Glutamatergic neuron (in vitro differentiated cells): ENCODE results near the gene ELP5. TPM values are rescaled to one million over a fixed set of nuclear protein-coding genes. Genes with fewer than 3 reads are reported as not detected.
A peak's percentile ranks its signal among the peaks of the same experiment; 100 is the strongest.

Source experiments
- DNase-seq: peaks from one replicate; pipeline ENCODE4 v3.0.0; 2022
- H3K27ac Mint-ChIP-seq: one replicate; pipeline ENCODE4 v1.8.0; 2020; ENCODE audit warnings: mild to moderate bottlenecking, mixed read lengths, inconsistent platforms; ENCODE audit not compliant: unreplicated experiment
- H3K27me3 Mint-ChIP-seq: one replicate; pipeline ENCODE4 v1.8.0; 2020; ENCODE audit warnings: mild to moderate bottlenecking, moderate library complexity, mixed read lengths, inconsistent platforms; ENCODE audit not compliant: unreplicated experiment
- H3K36me3 Mint-ChIP-seq: one replicate; pipeline ENCODE4 v1.8.0; 2020; ENCODE audit warnings: mild to moderate bottlenecking, mixed read lengths, inconsistent platforms; ENCODE audit not compliant: unreplicated experiment
- H3K4me1 Mint-ChIP-seq: one replicate; pipeline ENCODE4 v1.8.0; 2020; ENCODE audit warnings: mild to moderate bottlenecking, low read depth, mixed read lengths, inconsistent platforms; ENCODE audit not compliant: unreplicated experiment
- H3K4me3 Mint-ChIP-seq: one replicate; pipeline ENCODE4 v1.8.0; 2020; ENCODE audit warnings: mild to moderate bottlenecking, mixed read lengths, inconsistent platforms; ENCODE audit not compliant: unreplicated experiment
- H3K9me3 Mint-ChIP-seq: one replicate; pipeline ENCODE4 v1.8.0; 2020; ENCODE audit warnings: mild to moderate bottlenecking, moderate library complexity, mixed read lengths, inconsistent platforms; ENCODE audit not compliant: unreplicated experiment
- CTCF ChIP-seq: fragments of 200-600 bp; sonication (generic); IDR thresholded peaks from one replicate; pipeline ENCODE4 v1.5.0; 2021; ENCODE audit not compliant: partially characterized antibody, unreplicated experiment
- total RNA-seq: library from RNA; stranded (reverse); fragmentation: NEBNext Ultra II Directional; extraction: Animal tissue kit (Norgen Biotek cat#: 25700); gene quantifications from one replicate; pipeline ENCODE4 v1.2.1, GENCODE V29; 2021; ENCODE audit not compliant: unreplicated experiment

ELP5 gene
- total RNA-seq, 1 donor from 2014 or later: 34.1 TPM

- H3K4me3 Mint-ChIP-seq: peak overlapping the region; percentile 39
- peaks cover 14% of the 10 kb centered on the region for H3K9me3 Mint-ChIP-seq
- TF ChIP-seq CTCF: no peak
- no peak for DNase-seq
- no peak overlapping the region for H3K27ac Mint-ChIP-seq
- H3K4me1 Mint-ChIP-seq: peaks cover 16% of the 10 kb centered on the region
- peaks cover 11% of the 10 kb centered on the region for H3K27me3 Mint-ChIP-seq
- H3K36me3 Mint-ChIP-seq: no peaks in the 10 kb centered on the region
These were observed 2.5 kb downstream of the ELP5 start for GRCh38 chr17:7254511-7254910.

- DNase-seq: no peak
- peaks cover 8% of the 10 kb centered on the region for H3K27me3 Mint-ChIP-seq
- H3K4me3 Mint-ChIP-seq: no peak overlapping the region
- peaks cover 8% of the 10 kb centered on the region for H3K4me1 Mint-ChIP-seq
- TF ChIP-seq CTCF: no peak
- H3K36me3 Mint-ChIP-seq: no peaks in the 10 kb centered on the region
- H3K27ac Mint-ChIP-seq: no peak overlapping the region
- H3K9me3 Mint-ChIP-seq: peaks cover 8% of the 10 kb centered on the region
These were observed 4.9 kb downstream of the ELP5 start for GRCh38 chr17:7256766-7257456.

- peaks cover 18% of the 10 kb centered on the region for H3K27me3 Mint-ChIP-seq
- no peak overlapping the region for H3K4me3 Mint-ChIP-seq
- no peak for DNase-seq
- H3K4me1 Mint-ChIP-seq: peaks cover 3% of the 10 kb centered on the region
- H3K9me3 Mint-ChIP-seq: peaks cover 2% of the 10 kb centered on the region
- no peak overlapping the region for H3K27ac Mint-ChIP-seq
- peaks cover 2% of the 10 kb centered on the region for H3K36me3 Mint-ChIP-seq
- no peak for TF ChIP-seq CTCF
These were observed 6.9 kb downstream of the ELP5 start for GRCh38 chr17:7258731-7259554.

- TF ChIP-seq CTCF: no peak
- Mint-ChIP-seq H3K27me3 (peaks cover 19% of the 10 kb centered on the region), H3K4me3 (no peak overlapping the region), H3K36me3 (peaks cover 4% of the 10 kb centered on the region), H3K27ac (no peak overlapping the region), H3K9me3 (peaks cover 2% of the 10 kb centered on the region), H3K4me1 (peaks cover 5% of the 10 kb centered on the region)
- DNase-seq: no peak
These were observed 7.5 kb downstream of the ELP5 start for GRCh38 chr17:7259555-7259889.

- Mint-ChIP-seq H3K27me3 (peaks cover 17% of the 10 kb centered on the region), H3K27ac (no peak overlapping the region), H3K4me3 (no peak overlapping the region)
These were observed 8.1 kb downstream of the ELP5 start for GRCh38 chr17:7260151-7260550.

More at GRCh38 chr17:7260151-7260550, 8.1 kb downstream of the ELP5 start:
- Mint-ChIP-seq H3K9me3 (peaks cover 2% of the 10 kb centered on the region), H3K4me1 (peaks cover 5% of the 10 kb centered on the region), H3K36me3 (peaks cover 4% of the 10 kb centered on the region)
- no peak for DNase-seq
- no peak for TF ChIP-seq CTCF
